NCI-H2081 (cell line): Measurements from ENCODE around the gene PPP1R3C.

Experiments used
- DNase-seq, 2 experiments: peaks; one replicate each; lab custom pipeline; 2025; lab: John Stamatoyannopoulos, UW

Gene PPP1R3C

GRCh38 chr10:91632671-91633550 lies at the start of gene PPP1R3C:
Gene PPP1R3C, minus strand, starts transcription at chr10:91633071. Its CDS starts 102 bp downstream, at chr10:91632969.
- peak; percentile 87 to 93 for DNase-seq

GRCh38 chr10:91681361-91682276 lies 48.7 kb upstream of the PPP1R3C start:
- peak; percentile 37 to 72 for DNase-seq

DNA sequence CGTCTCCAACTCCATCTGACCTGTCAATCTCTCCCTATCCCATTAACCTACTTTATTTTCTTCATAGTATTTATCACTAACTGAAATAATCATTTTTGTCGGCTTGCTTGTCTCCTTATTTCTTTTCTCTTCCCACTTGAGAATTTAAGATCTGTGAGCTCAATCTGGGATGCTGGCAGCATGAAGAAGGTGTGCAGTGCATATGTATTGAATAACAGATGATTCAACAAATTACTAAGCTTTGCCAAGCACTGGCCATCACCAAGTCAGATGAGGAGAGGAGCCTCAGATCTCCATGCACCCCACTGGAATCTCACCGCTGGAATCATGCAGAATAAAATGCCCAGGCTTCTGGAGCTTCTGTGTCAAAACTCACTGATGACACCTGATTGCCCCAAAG lies 47.6 kb upstream of the PPP1R3C start:
- no peak for DNase-seq

GRCh38 chr10:91679296-91679695 lies 46.4 kb upstream of the PPP1R3C start:
- DNase-seq, result no peak

DNA sequence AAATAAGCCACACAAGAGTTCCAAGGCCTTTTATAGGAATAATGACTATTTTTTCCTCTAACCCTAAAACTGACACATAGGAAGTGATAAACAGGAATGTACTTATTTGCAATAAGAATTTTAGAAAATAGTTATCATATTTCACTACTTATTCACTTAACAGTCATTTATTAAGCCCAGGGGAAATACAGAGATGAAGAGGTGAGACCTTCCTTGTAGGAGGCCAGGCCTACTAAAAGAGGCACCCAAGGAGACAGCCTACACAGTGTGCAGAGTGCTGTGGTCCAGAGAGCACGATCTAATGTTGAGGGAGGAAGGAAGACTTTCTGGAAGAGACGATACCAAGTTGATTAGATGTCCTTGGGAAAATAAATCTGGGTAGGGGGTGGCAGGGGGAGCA lies 45.0 kb upstream of the PPP1R3C start:
- DNase-seq, result no peak

DNA sequence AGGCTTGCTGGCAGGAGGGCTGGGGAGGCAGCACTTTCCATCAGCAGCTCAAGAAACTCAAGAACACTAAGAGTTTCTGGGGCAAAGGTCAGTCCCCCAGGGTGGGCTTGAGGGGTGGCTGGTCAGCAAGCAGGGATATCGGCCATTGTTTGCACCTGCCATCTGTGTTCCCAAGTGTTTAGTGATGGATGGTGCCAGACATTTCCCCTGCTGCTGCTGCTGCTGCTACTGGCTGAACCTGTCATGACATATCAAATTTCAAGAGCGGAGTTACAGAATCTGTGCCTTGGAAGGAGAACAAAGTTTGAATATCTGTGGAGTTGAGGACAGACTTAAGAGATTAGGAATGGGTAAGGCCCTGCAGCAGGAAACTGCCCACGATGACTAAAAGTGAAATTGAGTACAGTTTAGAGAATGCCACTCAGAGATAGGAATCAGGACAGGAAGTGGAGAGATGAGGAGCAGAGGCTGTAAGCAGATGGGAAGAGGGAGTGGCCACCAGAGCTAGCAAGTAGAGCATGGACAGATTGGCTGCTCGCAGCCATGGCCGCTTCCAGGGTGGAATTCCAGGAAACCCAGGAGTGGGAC lies 39.2 kb upstream of the PPP1R3C start:
- no peak for DNase-seq

DNA sequence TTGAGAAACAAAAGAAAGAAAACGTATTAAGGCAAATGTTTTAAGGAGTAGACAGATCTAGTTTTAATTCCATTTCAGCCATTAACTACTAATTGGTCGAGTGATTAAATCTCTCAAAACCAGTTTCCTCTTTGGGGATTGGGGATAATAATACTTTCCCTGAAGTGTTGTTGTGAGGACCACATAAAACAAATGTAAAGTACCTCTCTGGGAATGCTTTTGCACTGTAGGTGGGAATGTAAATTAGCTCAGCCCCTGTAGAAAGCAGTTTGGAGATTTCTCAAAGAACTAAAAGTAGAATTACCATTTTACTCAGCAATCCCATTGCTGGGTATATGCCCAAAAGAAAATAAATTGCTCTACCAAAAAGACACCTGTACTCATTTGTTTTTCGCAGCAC lies 36.0 kb upstream of the PPP1R3C start:
- DNase-seq, result no peak

DNA sequence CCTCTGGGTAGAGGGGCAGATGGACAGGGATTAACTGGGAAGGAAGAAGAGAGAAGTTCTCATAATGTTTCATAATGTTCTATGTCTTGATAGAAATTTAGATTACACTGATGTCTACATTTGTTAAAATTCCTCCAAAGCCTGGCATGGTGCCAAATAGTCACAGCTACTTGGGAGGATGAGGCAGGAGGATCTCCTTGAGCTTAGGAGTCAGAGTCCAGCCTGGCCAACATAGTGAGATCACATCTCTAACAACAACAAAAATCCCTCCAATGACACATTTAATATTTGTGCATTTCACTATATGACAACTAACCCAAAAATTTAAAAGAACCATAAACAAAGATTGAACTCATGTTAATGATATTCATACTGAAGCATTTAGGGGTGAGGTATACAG lies 33.0 kb upstream of the PPP1R3C start:
- DNase-seq, result no peak

GRCh38 chr10:91664426-91664825 lies 31.6 kb upstream of the PPP1R3C start:
- no peak for DNase-seq

- DNase-seq, result no peak
Measured at GRCh38 chr10:91662993-91663392, 30.1 kb upstream of the PPP1R3C start.

DNA sequence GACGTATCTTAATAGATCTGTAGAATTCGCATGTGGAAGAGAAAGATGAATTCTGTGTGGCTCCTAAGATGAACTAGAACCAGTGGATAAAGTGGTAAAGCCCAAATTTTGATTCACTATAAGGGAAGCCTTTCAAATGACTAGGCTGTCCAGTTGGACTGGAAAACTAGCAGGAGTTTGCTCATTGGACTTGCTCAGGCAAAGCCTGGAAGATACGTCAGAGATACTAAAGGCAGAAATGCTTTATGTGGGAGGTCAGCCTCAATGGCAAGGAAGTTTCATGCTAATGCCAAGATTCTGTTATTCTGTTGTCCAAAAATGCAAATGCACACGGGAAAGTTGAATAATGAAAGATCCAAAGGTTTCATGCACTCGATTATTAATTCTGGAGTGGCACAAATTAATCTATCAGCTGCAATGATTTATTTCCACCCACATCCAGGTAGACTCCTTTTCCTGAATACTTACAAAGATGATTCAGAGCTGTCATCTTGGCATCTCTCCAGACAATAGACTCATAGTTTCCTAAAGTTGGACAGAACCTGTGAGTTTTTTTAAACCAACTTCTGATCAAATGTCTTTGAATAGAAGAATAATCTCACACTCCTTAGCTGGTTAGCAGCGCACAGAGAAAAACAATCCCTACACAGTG lies 20.5 kb upstream of the PPP1R3C start:
- DNase-seq, result no peak

DNA sequence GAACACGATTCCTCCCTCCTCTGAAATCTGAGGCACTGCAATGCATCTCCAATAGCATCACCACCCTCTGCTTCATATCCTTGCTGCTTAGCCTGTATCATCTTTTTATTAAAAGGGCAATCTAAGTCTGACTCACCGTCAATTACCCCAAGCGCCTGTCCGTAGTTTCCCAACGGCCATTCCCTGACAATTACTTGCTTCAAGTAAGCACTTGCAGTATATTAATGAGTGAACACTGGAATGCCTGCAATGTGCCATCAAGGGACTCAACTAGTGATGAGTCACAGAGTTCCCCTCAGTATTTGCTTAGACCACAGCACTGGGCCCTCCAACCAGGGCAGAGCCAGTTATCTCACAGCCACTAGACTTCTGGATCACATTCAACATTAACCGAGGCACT lies 19.5 kb upstream of the PPP1R3C start:
- no peak for DNase-seq

- DNase-seq, result no peak
Measured at GRCh38 chr10:91643700-91644099, 10.8 kb upstream of the PPP1R3C start.

- DNase-seq, result no peak
Measured at GRCh38 chr10:91642831-91643692, 10.2 kb upstream of the PPP1R3C start.

DNA sequence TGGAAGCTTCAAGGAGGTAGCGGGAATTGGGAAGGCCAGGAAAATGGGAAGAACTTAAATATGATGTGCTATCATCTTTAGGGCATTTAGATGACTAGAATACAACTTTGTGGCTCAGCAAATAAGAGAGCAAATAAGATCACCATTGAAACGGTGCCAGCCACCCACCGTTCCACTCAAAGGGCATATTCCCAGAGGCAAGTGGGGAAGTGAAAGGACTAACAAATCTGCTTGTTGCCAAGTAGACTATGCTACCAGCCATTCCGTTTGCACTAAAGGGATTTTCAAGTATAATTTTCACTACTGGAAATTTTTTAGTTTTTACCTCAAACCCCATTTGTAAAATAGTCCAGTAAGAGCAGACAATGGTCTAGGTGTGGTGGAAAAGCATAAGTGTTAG lies 4.0 kb upstream of the PPP1R3C start:
- peak in 1 of 2 experiments; percentile 2 for DNase-seq

DNA sequence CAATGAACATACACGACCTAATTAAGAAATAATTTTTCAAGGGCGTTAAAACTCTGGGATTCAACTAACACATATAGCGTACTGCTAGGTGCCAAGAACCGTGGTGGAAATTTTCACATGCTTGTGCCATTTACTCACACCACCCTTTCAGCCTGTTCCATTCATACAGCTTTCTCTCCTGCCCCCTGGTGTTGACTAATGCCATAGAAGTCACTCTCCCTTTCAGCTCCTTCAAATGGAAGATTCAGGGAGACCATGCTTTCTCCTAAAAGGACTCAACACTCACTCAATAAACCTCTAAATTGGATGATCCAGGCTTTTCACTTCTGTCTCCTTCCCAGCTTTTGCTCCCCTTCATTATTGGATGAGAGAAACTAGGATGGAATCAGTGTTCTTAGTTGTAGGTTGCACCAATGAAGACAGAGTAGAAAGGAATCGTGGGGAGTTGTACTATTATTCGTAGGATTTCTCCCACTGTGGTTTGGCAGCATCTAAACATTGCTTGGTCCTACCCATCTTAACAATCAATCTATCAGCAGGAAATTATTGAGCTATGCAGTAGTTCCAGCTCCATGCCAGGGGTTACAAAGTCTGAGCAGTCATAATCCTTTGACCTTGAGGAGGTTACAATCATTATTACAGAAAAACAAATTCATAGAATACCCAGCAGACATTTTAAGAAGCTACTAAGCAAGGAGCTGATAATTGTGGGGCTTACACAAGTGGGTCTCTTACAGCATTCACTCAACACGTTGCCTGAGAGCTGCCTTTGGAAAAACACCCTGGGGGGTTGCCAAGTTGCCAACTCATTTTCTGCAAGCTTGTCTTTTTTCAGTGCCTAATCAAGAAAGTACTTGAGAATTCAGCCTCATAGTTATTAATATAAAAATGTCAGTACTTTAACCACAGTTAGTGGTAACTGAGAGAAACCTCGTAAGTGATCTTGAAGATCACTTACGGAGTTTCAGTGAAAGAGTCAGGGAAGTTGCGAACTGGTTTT lies 2.8 kb upstream of the PPP1R3C start:
- peak; percentile 23 to 60 for DNase-seq

DNA sequence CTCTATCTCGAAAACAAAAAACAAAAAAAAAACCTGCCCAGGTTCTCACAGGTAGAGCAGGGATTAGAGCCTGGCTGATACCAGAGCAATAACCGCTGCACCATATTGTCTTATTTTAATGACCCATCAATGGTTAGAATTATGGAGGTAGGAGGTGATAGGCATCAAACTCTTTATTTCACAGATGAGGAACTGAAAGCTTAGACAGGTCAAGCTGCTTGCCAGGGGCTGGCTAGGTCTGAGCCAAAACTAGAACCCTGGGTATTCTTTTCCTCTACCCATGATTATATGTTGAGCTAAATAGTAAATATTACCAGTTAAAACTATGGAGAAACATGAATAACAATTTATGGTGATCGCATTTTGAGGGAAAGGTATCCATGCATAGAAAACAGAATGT lies 2.0 kb upstream of the PPP1R3C start:
- no peak for DNase-seq

GRCh38 chr10:91634246-91634645 lies 1.4 kb upstream of the PPP1R3C start:
- DNase-seq, result no peak

- DNase-seq, result no peak
Measured at GRCh38 chr10:91630625-91631024, 2.2 kb downstream of the PPP1R3C start.
